ENCODE data around the gene P2RY6.

P2RY6 gene

GRCh38 chr11:73320763-73321603, 48.8 kb downstream of the P2RY6 start:
- no peak for DNase-seq (ENCODE audit: low spot score)
- Histone ChIP-seq H3K4me3 (ENCODE audit: severe bottlenecking) (no peak overlapping the region), H3K27ac (ENCODE audit: poor library complexity, severe bottlenecking) (peak overlapping the region; percentile 0), H3K9me3 (ENCODE audit: severe bottlenecking) (no peaks in the 10 kb centered on the region), H3K27me3 (ENCODE audit: insufficient read depth, poor library complexity, severe bottlenecking) (no peaks in the 10 kb centered on the region), H3K36me3 (ENCODE audit: low read depth) (no peaks in the 10 kb centered on the region), H3K4me1 (ENCODE audit: insufficient read depth, poor library complexity, severe bottlenecking) (peaks cover 14% of the 10 kb centered on the region)
- TF ChIP-seq, protein P1, sequence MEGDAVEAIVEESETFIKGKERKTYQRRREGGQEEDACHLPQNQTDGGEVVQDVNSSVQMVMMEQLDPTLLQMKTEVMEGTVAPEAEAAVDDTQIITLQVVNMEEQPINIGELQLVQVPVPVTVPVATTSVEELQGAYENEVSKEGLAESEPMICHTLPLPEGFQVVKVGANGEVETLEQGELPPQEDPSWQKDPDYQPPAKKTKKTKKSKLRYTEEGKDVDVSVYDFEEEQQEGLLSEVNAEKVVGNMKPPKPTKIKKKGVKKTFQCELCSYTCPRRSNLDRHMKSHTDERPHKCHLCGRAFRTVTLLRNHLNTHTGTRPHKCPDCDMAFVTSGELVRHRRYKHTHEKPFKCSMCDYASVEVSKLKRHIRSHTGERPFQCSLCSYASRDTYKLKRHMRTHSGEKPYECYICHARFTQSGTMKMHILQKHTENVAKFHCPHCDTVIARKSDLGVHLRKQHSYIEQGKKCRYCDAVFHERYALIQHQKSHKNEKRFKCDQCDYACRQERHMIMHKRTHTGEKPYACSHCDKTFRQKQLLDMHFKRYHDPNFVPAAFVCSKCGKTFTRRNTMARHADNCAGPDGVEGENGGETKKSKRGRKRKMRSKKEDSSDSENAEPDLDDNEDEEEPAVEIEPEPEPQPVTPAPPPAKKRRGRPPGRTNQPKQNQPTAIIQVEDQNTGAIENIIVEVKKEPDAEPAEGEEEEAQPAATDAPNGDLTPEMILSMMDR (IDR thresholded peaks at IDR 0.05; ENCODE audit: poor library complexity, severe bottlenecking) = no peak
- ATAC-seq (ENCODE audit: low read depth) = peak; percentile 9; the same call in 1 of the 3 replicates

DNA sequence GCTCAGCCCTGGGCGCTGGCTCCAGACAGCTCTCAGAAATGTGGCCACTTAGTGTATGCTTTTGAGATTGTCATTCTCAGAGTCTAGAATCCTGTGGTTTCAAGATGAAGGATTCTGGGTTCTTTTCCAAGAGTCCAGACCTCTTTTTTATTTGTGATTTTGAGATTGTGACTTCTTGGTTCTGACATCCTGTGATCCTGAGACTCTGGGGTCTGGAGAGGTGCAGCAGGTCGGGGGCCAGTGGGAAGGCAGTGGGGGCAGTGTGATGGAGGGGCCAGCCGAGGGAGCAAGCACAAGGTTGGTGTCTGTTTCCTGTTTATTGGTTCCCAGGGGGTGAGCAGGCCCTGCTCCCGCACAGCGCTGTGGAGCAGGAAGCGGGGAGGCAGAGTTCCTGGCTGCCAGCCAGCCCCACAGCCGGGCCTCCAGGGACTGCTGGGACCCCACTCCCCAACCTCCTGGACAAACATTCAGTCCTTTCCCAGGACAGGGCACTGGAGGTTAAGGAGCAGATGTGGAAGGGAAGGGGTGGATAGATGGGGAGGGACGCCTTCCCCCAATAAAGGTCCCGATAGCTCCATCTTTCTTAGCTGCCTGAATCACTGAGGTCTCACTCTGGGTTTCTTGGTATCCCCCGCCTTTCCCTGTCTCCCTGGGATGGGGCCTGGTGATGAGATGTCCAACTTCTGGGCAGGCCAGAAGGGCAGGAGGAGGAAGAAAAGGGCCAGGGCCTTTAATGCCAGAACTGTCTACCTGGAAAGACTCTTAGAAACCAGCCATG, 49.7 kb downstream of the P2RY6 start:
- peaks cover 14% of the 10 kb centered on the region for H3K4me1 ChIP-seq (ENCODE audit: insufficient read depth, poor library complexity, severe bottlenecking)
- ATAC-seq (ENCODE audit: low read depth) = no peak
- DNase-seq (ENCODE audit: low spot score) = no peak
- no peaks in the 10 kb centered on the region for H3K27me3 ChIP-seq (ENCODE audit: insufficient read depth, poor library complexity, severe bottlenecking)
- TF ChIP-seq, protein P1 (IDR thresholded peaks at IDR 0.05; ENCODE audit: poor library complexity, severe bottlenecking) = no peak
- peak overlapping the region; percentile 0 for H3K27ac ChIP-seq (ENCODE audit: poor library complexity, severe bottlenecking)
- no peaks in the 10 kb centered on the region for H3K9me3 ChIP-seq (ENCODE audit: severe bottlenecking)
- no peak overlapping the region for H3K4me3 ChIP-seq (ENCODE audit: severe bottlenecking)
- H3K36me3 ChIP-seq (ENCODE audit: low read depth) = no peaks in the 10 kb centered on the region

DNA sequence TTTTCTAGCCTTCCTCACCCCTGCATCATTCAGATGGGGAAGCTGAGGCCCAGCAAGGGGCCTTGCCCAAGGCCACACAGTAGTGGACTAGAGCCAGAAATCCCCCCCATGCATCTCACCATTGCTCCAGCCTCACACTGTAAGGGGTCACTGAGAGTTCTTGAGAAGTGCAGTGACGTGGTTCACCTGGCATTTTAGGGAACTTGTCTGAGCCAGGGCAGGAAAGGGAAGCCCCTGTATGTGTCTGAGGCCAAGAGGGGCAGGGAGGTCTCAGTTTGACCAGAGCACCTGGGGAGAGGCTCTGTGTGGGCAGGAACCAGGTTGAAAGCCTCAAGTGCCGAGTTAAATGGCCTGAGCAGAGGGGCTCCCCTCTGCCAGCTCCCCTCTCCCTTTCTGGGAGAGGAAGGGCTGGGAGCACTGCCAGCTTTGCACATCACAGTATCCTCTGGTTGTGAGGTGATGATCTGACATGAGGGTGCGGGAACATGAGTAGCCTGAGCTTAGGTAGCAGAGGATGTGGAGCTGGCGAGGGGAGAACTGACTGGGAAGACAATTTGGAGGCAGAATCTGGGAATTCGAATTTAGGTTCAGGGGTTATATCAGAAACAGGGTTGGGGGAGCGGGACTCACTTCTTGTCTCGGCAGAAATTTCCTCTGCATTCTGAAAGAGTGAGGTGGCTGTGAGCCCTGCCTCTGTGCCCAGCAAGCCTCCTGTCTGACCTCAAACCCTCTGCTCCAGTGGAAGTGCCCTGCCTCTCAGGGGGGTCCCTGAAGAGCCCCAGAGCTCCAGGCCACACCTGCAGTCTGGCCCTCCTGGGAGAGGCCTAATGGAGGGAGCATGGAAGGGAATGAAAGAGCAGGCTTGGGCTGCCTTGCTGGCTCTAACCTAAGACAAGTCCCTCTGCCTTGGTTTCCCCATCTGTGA, 50.5 kb downstream of the P2RY6 start:
- Histone ChIP-seq H3K9me3 (ENCODE audit: severe bottlenecking) (no peaks in the 10 kb centered on the region), H3K27ac (ENCODE audit: poor library complexity, severe bottlenecking) (peak overlapping the region; percentile 0), H3K27me3 (ENCODE audit: insufficient read depth, poor library complexity, severe bottlenecking) (no peaks in the 10 kb centered on the region), H3K4me1 (ENCODE audit: insufficient read depth, poor library complexity, severe bottlenecking) (peaks cover 17% of the 10 kb centered on the region), H3K36me3 (ENCODE audit: low read depth) (no peaks in the 10 kb centered on the region), H3K4me3 (ENCODE audit: severe bottlenecking) (no peak overlapping the region)
- TF ChIP-seq, protein P1 (IDR thresholded peaks at IDR 0.05; ENCODE audit: poor library complexity, severe bottlenecking) = no peak
- no peak for ATAC-seq (ENCODE audit: low read depth)
- no peak for DNase-seq (ENCODE audit: low spot score)

DNA sequence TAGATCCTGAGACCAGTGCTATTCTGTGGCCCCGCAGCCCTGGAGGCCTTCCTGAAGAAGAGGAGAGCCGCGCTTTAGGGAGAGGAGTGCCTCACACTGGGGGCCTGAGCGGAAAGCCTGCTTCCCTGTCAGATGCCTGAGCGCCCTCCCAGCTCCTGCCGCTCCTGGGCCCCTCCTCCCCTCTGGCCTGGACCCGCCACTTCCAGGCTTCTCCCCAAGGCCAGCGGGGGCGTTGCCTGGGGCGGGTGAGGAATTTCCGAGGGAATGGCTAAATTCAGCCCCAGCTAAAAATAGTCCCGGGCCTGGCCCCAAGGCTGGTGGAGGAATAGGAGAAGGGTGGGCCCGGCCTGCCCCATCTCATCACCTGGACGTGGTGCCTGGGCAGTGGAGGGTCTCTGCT, 51.3 kb downstream of the P2RY6 start:
- peak; percentile 17; the same call in 2 of the 3 replicates for ATAC-seq (ENCODE audit: low read depth)
- no peaks in the 10 kb centered on the region for H3K36me3 ChIP-seq (ENCODE audit: low read depth)
- no peaks in the 10 kb centered on the region for H3K9me3 ChIP-seq (ENCODE audit: severe bottlenecking)
- no peak overlapping the region for H3K27ac ChIP-seq (ENCODE audit: poor library complexity, severe bottlenecking)
- DNase-seq (ENCODE audit: low spot score) = no peak
- H3K4me3 ChIP-seq (ENCODE audit: severe bottlenecking) = no peak overlapping the region
- no peaks in the 10 kb centered on the region for H3K27me3 ChIP-seq (ENCODE audit: insufficient read depth, poor library complexity, severe bottlenecking)
- peaks cover 17% of the 10 kb centered on the region for H3K4me1 ChIP-seq (ENCODE audit: insufficient read depth, poor library complexity, severe bottlenecking)
- TF ChIP-seq, protein P1 (IDR thresholded peaks at IDR 0.05; ENCODE audit: poor library complexity, severe bottlenecking) = no peak

Measured in RWPE2 (cell line).